ENCODE results near the gene HES5.

The HES5 gene

DNA sequence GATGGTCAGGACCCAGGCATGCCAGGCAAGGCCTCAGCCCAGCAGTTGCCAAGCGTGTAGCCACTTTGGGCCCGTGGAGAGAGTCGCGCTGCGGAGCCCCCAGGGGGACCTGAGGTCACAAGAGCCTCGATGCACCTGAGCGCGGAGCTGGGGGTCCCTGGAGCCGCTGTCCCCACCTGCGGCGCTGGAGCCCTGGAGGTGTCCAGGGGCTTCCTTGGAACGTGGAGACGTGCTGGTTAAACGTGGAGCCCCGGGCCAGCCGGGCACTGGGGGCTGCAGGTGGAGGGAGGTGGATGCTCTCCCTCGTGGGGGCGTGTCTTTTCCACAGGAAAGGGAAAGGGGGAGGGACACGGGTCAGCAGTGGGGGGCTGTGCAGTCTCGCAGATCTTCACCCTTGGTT is 50.9 kb downstream of the HES5 start:
- DNase-seq (ENCODE audit: low read depth in 2 of 2) = no peak
